H1 (cell line): Measurements from ENCODE around the gene ASS1. TPM values are rescaled to one million over a fixed set of nuclear protein-coding genes. Genes with fewer than 3 reads are reported as not detected.

Experiments
- ASH2L ChIP-seq: fragments of 200-600, 300-600 bp; sonication (generic); IDR thresholded peaks from one replicate; pipeline ENCODE4 v1.7.1; 2017; ENCODE audit warnings: low read length
- BCL11A ChIP-seq, 2 experiments: IDR thresholded peaks; one replicate each; pipeline ENCODE4 v1.6.1; 2011; ENCODE audit warnings: low read depth in 2 of 2, low read length in 2 of 2, mild to moderate bottlenecking in 2 of 2
- CTBP2 ChIP-seq: IDR thresholded peaks from 2 replicates; pipeline ENCODE4 v1.7.0; 2011; ENCODE audit warnings: borderline replicate concordance, mild to moderate bottlenecking, moderate library complexity, mixed read lengths, low read length; ENCODE audit not compliant: insufficient read depth, insufficient read length
- polyA plus RNA-seq, 7 experiments: library from polyadenylated mRNA; depleted of rRNA in 3 of 7; stranded (reverse) in 5 of 7; unstranded in 2 of 7; fragments of >200 nt in 5 of 7; fragments of 200-250 nt in 2 of 7; gene quantifications; 1 replicate in 5 of 7; 2 replicates in 1 of 7; 4 replicates in 1 of 7; pipeline versions ENCODE4 v1.2.1 to v1.2.3, GENCODE V29; 2011 to 2013; ENCODE audit warnings: missing spikeins in 2 of 7, mixed read lengths in 2 of 7
- total RNA-seq: library from RNA; stranded (reverse); fragmentation: NEBNext Ultra II Directional; extraction: Animal tissue kit (Norgen Biotek cat#: 25700); gene quantifications from 2 replicates; pipeline ENCODE4 v1.2.1, GENCODE V29; 2021

Gene ASS1
- total and polyA plus RNA-seq, 2 of the 8 experiments (the other 6 are each of a cell fraction or from before 2014, with no cell fraction given) = 108 to 296 TPM

DNA sequence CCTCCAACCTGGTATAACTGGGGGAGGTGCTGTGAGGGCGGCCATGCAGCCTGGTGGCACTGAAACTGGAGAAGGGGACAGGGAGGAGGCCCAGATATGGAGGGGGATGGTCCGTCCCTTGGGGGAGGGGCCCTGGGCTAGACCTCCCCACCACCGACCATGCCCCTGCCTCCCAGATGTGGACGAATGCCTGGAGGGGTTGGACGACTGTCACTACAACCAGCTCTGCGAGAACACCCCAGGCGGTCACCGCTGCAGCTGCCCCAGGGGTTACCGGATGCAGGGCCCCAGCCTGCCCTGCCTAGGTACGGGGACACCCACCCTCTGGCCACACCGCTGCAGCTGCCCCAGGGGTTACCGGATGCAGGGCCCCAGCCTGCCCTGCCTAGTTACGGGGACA is 15.4 kb upstream of the ASS1 start (continued):
- TF ChIP-seq ASH2L (no peak), CTBP2 (no peak), BCL11A (IDR thresholded peaks at IDR 0.05; ENCODE audit: low read depth in 2 of 2, low read length in 2 of 2) (no peak)
- TF ChIP-seq, all 59 proteins: peak for 0
